WTC11 (cell line): ENCODE measurements around the gene NDRG4.

ENCODE experiments used
- CTCF ChIP-seq: fragments of 200-600 bp; IDR thresholded peaks from 2 replicates; pipeline ENCODE4 v1.8.0; 2022; ENCODE audit warnings: antibody characterized with exemption
- ESRRA ChIP-seq: sonication (generic); formaldehyde crosslinking; IDR thresholded peaks from 2 replicates; pipeline ENCODE4 v1.8.1; 2022; ENCODE audit warnings: mild to moderate bottlenecking, missing genetic modification reagents, borderline replicate concordance
- MXD4 ChIP-seq: fragments of 250-450 bp; sonication (Bioruptor Pico); IDR thresholded peaks from 2 replicates; pipeline ENCODE4 v1.8.0; 2021; ENCODE audit warnings: mild to moderate bottlenecking, moderate library complexity, borderline replicate concordance
- TEAD1 ChIP-seq: sonication (generic); formaldehyde crosslinking; IDR thresholded peaks from 2 replicates; pipeline ENCODE4 v1.8.0; 2022; ENCODE audit warnings: mild to moderate bottlenecking, missing genetic modification reagents

GRCh38 chr16:58518980-58519368 lies 19.0 kb downstream of the NDRG4 start:
- TF ChIP-seq TEAD1 (CRISPR knock-in tag) = no peak
- no peak for TF ChIP-seq MXD4 (CRISPR knock-in tag)
- no peak for TF ChIP-seq CTCF
- no peak for TF ChIP-seq ESRRA (CRISPR knock-in tag)
